HCT116 (cell line): ENCODE measurements around the gene GLP2R. TPM values are rescaled to one million over a fixed set of nuclear protein-coding genes. Genes with fewer than 3 reads are reported as not detected.

Experiments used
- ATAC-seq: fragments of 200-7000 bp; cut with Tn5 transposase; 2 replicates; pipeline ENCODE4 v1.9.1; 2020; ENCODE audit warnings: mild to moderate bottlenecking, moderate library complexity
- BruUV-seq: library from RNA; stranded (reverse); fragments of 400-500 nt; replicated peaks from 2 replicates; lab custom pipeline; 2021; lab: Mats Ljungman, UMichigan
- CTCF ChIA-PET: fragments of 300-600 bp; sonication (Branson Sonifier 250); formaldehyde crosslinking; loops from one replicate; lab custom pipeline; 2021; ENCODE audit warnings: antibody characterized with exemption; lab: Charles Lee
- POLR2A ChIA-PET: fragments of 300-600, 350-600 bp; sonication (Branson Sonifier 250); formaldehyde crosslinking; loops from one replicate; lab custom pipeline; 2021; ENCODE audit warnings: antibody characterized with exemption; lab: Charles Lee
- RAD21 ChIA-PET, 2 experiments: fragments of 300-600 bp; sonication (Branson Sonifier 250); formaldehyde crosslinking; loops; one replicate each; lab custom pipeline; 2023; ENCODE audit warnings: low total read pairs in 2 of 2; ENCODE audit not compliant: uncharacterized antibody in 2 of 2, unreplicated experiment in 2 of 2, low non-redundant PET in 1 of 2; lab: Charles Lee
- DNase-seq: peaks from one replicate; pipeline ENCODE4 v3.0.0-alpha.2; 2010; ENCODE audit warnings: low read depth, low spot score
- H2AFZ ChIP-seq: fragments of 200-600 bp; shearing (Covaris generic), sonication (generic); 2 replicates; pipeline ENCODE4 v1.6.1; 2017; ENCODE audit warnings: low read depth, mixed run types, mixed read lengths, antibody characterized with exemption, low read length; ENCODE audit not compliant: poor library complexity, severe bottlenecking
- H3K27ac ChIP-seq: 2 replicates; pipeline ENCODE4 v1.5.1; 2012; ENCODE audit warnings: low read depth, low read length
- H3K27me3 ChIP-seq: fragments of 200-600 bp; sonication (generic); 2 replicates; pipeline ENCODE4 v1.6.1; 2016; ENCODE audit warnings: mixed run types, low read length, mixed read lengths; ENCODE audit not compliant: insufficient read depth
- H3K36me3 ChIP-seq, 2 experiments: fragments of 200-500 bp in 1 of 2; fragments of 200-600 bp in 1 of 2; sonication (Bioruptor generic) in 1 of 2; sonication (generic) in 1 of 2; 2 replicates each; pipeline versions ENCODE4 v1.5.1 to v1.6.1; 2014 to 2016; ENCODE audit warnings: low read length in 2 of 2, inconsistent platforms in 1 of 2, mixed read lengths in 1 of 2, mixed run types in 1 of 2; ENCODE audit not compliant: insufficient read depth in 2 of 2, control insufficient read depth in 1 of 2
- H3K4me1 ChIP-seq, 2 experiments: fragments of 200-600 bp in 1 of 2; sonication (generic) in 1 of 2; 2 replicates each; pipeline versions ENCODE4 v1.5.1 to v1.6.1; 2012 to 2017; ENCODE audit warnings: low read length in 2 of 2, inconsistent platforms in 1 of 2, mild to moderate bottlenecking in 1 of 2, mixed read lengths in 1 of 2, mixed run types in 1 of 2, moderate library complexity in 1 of 2; ENCODE audit not compliant: insufficient read depth in 2 of 2, control insufficient read depth in 1 of 2
- H3K4me2 ChIP-seq: fragments of 200-600 bp; sonication (generic); 2 replicates; pipeline ENCODE4 v1.6.1; 2017; ENCODE audit warnings: mixed run types, low read length, mixed read lengths
- H3K4me3 ChIP-seq, 2 experiments: fragments of 200-600 bp in 1 of 2; sonication (generic) in 1 of 2; replicated peaks in 1 of 2; 2 replicates each; pipeline ENCODE4 v1.5.1; 2011 to 2016; ENCODE audit warnings: low read length in 2 of 2, control low read depth in 1 of 2, low read depth in 1 of 2, mild to moderate bottlenecking in 1 of 2, mixed read lengths in 1 of 2, mixed run types in 1 of 2
- H3K79me2 ChIP-seq: fragments of 200-600 bp; sonication (generic); 2 replicates; pipeline ENCODE4 v1.6.1; 2017; ENCODE audit warnings: mild to moderate bottlenecking, mixed run types, low read length, moderate library complexity, mixed read lengths; ENCODE audit not compliant: insufficient read depth
- H3K9ac ChIP-seq: fragments of 200-600 bp; sonication (generic); 2 replicates; pipeline ENCODE4 v1.6.1; 2016; ENCODE audit warnings: low read length, mixed read lengths
- H3K9me2 ChIP-seq: fragments of 200-600 bp; sonication (generic), shearing (Covaris generic); 2 replicates; pipeline ENCODE4 v1.6.1; 2017; ENCODE audit warnings: mixed run types, mild to moderate bottlenecking, moderate library complexity; ENCODE audit not compliant: insufficient read depth
- H3K9me3 ChIP-seq, 2 experiments: fragments of 200-500 bp in 1 of 2; fragments of 200-600 bp in 1 of 2; sonication (Bioruptor generic) in 1 of 2; sonication (generic) in 1 of 2; 2 replicates each; pipeline ENCODE4 v1.6.1; 2014 to 2017; ENCODE audit warnings: low read length in 2 of 2, mixed read lengths in 2 of 2, inconsistent platforms in 1 of 2, low read depth in 1 of 2, mild to moderate bottlenecking in 1 of 2, mixed run types in 1 of 2, moderate library complexity in 1 of 2; ENCODE audit not compliant: control insufficient read depth in 1 of 2, insufficient read depth in 1 of 2
- H4K20me1 ChIP-seq: fragments of 200-600 bp; sonication (generic), shearing (Covaris generic); 2 replicates; pipeline ENCODE4 v1.6.1; 2017; ENCODE audit warnings: mixed run types, mild to moderate bottlenecking, moderate library complexity; ENCODE audit not compliant: insufficient read depth
- CBX3 ChIP-seq: IDR thresholded peaks from 2 replicates; pipeline ENCODE4 v1.6.1; 2012; ENCODE audit warnings: low read depth
- CEBPB ChIP-seq: IDR thresholded peaks from 2 replicates; pipeline ENCODE4 v1.6.1; 2012; ENCODE audit warnings: low read depth
- CTCF ChIP-seq, 3 experiments: fragments of 200-600 bp in 1 of 3; sonication (generic) in 1 of 3; IDR thresholded peaks in 2 of 3; conservative IDR thresholded peaks in 1 of 3; 2 replicates each; pipeline ENCODE4 v1.5.1; 2012 to 2017; ENCODE audit warnings: low read depth in 2 of 3, low read length in 2 of 3, antibody characterized with exemption in 1 of 3, borderline replicate concordance in 1 of 3, control low read depth in 1 of 3, mild to moderate bottlenecking in 1 of 3, mixed read lengths in 1 of 3, mixed run types in 1 of 3, moderate library complexity in 1 of 3; ENCODE audit not compliant: insufficient read depth in 1 of 3
- EGR1 ChIP-seq: IDR thresholded peaks from 2 replicates; pipeline ENCODE4 v1.6.1; 2012; ENCODE audit warnings: low read depth
- EZH2 ChIP-seq: fragments of 200-600 bp; sonication (generic); IDR thresholded peaks from 2 replicates; pipeline ENCODE4 v1.6.1; 2017; ENCODE audit warnings: antibody characterized with exemption, mixed run types
- FOSL1 ChIP-seq: IDR thresholded peaks from 2 replicates; pipeline ENCODE4 v1.6.1; 2012; ENCODE audit warnings: low read depth
- JUND ChIP-seq: IDR thresholded peaks from 2 replicates; pipeline ENCODE4 v1.6.1; 2012
- POLR2A ChIP-seq: IDR thresholded peaks from 2 replicates; pipeline ENCODE4 v1.7.0; 2011; ENCODE audit warnings: borderline replicate concordance; ENCODE audit not compliant: insufficient read depth, insufficient read length; ENCODE audit errors: extremely low read depth
- RAD21 ChIP-seq: IDR thresholded peaks from 2 replicates; pipeline ENCODE4 v1.6.1; 2012; ENCODE audit warnings: low read depth, mild to moderate bottlenecking
- SIN3A ChIP-seq: IDR thresholded peaks from 2 replicates; pipeline ENCODE4 v1.6.1; 2012; ENCODE audit warnings: low read depth
- SP1 ChIP-seq: IDR thresholded peaks from 2 replicates; pipeline ENCODE4 v1.6.1; 2012; ENCODE audit warnings: low read depth
- SRF ChIP-seq: IDR thresholded peaks from 2 replicates; pipeline ENCODE4 v1.6.1; 2012; ENCODE audit warnings: low read depth
- TCF7L2 ChIP-seq: IDR thresholded peaks from 2 replicates; pipeline ENCODE4 v1.7.0; 2011; ENCODE audit warnings: borderline replicate concordance, inconsistent platforms; ENCODE audit not compliant: insufficient read depth, insufficient read length; ENCODE audit errors: extremely low read depth
- YY1 ChIP-seq: IDR thresholded peaks from 2 replicates; pipeline ENCODE4 v1.6.1; 2011; ENCODE audit warnings: low read length, low read depth, moderate library complexity, mild to moderate bottlenecking; ENCODE audit not compliant: insufficient replicate concordance; ENCODE audit errors: extremely low read depth
- ZFX ChIP-seq: fragments of 450-650 bp; IDR thresholded peaks from 2 replicates; pipeline ENCODE4 v1.6.1; 2017
- ZNF274 ChIP-seq: fragments of 200-500 bp; sonication (Bioruptor generic); IDR thresholded peaks from 2 replicates; pipeline ENCODE4 v1.6.1; 2014; ENCODE audit warnings: mild to moderate bottlenecking, low read depth, low read length, inconsistent platforms
- intact Hi-C: fragments of 100-400 bp; cut with micrococcal nuclease; formaldehyde crosslinking; loops from 2 replicates; pipeline ENCODE4 v1.10.0; 2022
- total RNA-seq: library from RNA; stranded (reverse); gene quantifications from one replicate; pipeline ENCODE4 v1.2.1, GENCODE V29; 2021; ENCODE audit not compliant: unreplicated experiment
- TF ChIP-seq, protein P1 (sequence below): IDR thresholded peaks from 2 replicates; pipeline ENCODE4 v1.6.1; 2011; ENCODE audit warnings: mild to moderate bottlenecking, low read length, moderate library complexity; ENCODE audit not compliant: insufficient replicate concordance; ENCODE audit errors: extremely low read depth
- TF ChIP-seq, protein P2 (sequence below): IDR thresholded peaks from 2 replicates; pipeline ENCODE4 v1.6.1; 2012
- TF ChIP-seq, protein P3 (sequence below): IDR thresholded peaks from 2 replicates; pipeline ENCODE4 v1.6.1; 2012

GLP2R gene
- total RNA-seq, 1 experiment from 2014 or later = not detected

DNA sequence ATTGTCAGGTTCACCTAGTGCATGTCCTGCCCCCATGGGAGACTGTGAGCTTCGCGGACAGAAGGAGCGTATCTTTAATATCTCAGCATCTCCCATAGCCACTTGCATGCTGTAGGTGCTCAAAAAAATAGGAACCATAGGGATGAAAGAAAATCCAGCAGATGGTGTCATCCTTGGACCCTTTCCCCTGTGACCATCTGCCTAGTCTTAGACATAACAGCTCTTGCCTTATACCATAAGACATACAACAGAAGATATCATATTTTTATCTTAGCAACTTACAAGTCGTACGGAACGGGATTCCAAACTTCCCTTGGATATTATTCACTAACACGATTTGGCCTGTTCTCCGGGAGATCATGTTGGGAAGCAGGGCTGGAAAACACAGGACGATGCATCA, 48.8 kb upstream of the GLP2R start:
- no peak for DNase-seq
- H2AFZ ChIP-seq = no peak overlapping the region
- no peak overlapping the region for H3K4me3 ChIP-seq
- intact Hi-C loops = no loop called here
- H3K79me2 ChIP-seq = no peaks in the 10 kb centered on the region
- POLR2A ChIA-PET = no interaction called here
- BruUV-seq = no TSS peak
- H3K4me2 ChIP-seq = no peak overlapping the region
- no peaks in the 10 kb centered on the region for H3K36me3 ChIP-seq
- CTCF ChIA-PET = no interaction called here
- no peak for ATAC-seq
- H3K9ac ChIP-seq = no peak overlapping the region
- H3K27me3 ChIP-seq = peaks cover 14% of the 10 kb centered on the region; the same call in 1 of the 2 replicates
- no peaks in the 10 kb centered on the region for H3K4me1 ChIP-seq
- RAD21 ChIA-PET = no interaction called here
- no peaks in the 10 kb centered on the region for H3K9me2 ChIP-seq
- H3K9me3 ChIP-seq = no peaks in the 10 kb centered on the region
- TF ChIP-seq JUND = no peak
- TF ChIP-seq CBX3 = no peak
- no peak for TF ChIP-seq CEBPB
- TF ChIP-seq EZH2 = no peak
- no peak for TF ChIP-seq SIN3A
- no peak for TF ChIP-seq ZNF274
- TF ChIP-seq ZFX = no peak
- TF ChIP-seq CTCF (IDR thresholded peaks at IDR 0.05 in 2 of 3, conservative IDR thresholded peaks at IDR 0.05 in 1 of 3; ENCODE audit: borderline replicate concordance in 1 of 3, insufficient read depth in 1 of 3, low read depth in 2 of 3, low read length in 2 of 3) = no peak
- TF ChIP-seq SRF = no peak
- TF ChIP-seq RAD21 = no peak
- TF ChIP-seq, protein P1, sequence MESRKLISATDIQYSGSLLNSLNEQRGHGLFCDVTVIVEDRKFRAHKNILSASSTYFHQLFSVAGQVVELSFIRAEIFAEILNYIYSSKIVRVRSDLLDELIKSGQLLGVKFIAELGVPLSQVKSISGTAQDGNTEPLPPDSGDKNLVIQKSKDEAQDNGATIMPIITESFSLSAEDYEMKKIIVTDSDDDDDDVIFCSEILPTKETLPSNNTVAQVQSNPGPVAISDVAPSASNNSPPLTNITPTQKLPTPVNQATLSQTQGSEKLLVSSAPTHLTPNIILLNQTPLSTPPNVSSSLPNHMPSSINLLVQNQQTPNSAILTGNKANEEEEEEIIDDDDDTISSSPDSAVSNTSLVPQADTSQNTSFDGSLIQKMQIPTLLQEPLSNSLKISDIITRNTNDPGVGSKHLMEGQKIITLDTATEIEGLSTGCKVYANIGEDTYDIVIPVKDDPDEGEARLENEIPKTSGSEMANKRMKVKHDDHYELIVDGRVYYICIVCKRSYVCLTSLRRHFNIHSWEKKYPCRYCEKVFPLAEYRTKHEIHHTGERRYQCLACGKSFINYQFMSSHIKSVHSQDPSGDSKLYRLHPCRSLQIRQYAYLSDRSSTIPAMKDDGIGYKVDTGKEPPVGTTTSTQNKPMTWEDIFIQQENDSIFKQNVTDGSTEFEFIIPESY = no peak
- no peak for TF ChIP-seq SP1
- TF ChIP-seq, protein P2, sequence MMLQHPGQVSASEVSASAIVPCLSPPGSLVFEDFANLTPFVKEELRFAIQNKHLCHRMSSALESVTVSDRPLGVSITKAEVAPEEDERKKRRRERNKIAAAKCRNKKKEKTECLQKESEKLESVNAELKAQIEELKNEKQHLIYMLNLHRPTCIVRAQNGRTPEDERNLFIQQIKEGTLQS = no peak
- TF ChIP-seq POLR2A = no peak
- no peak for TF ChIP-seq EGR1
- no peak for TF ChIP-seq FOSL1
- no peak for TF ChIP-seq TCF7L2
- TF ChIP-seq YY1 = no peak
- TF ChIP-seq, protein P3, sequence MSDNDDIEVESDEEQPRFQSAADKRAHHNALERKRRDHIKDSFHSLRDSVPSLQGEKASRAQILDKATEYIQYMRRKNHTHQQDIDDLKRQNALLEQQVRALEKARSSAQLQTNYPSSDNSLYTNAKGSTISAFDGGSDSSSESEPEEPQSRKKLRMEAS = no peak
- H3K27ac ChIP-seq = no peak overlapping the region
- no peaks in the 10 kb centered on the region for H4K20me1 ChIP-seq
